Measurements from ENCODE around the gene PPP3R1. TPM values are rescaled to one million over a fixed set of nuclear protein-coding genes. Genes with fewer than 3 reads are reported as not detected.

PPP3R1 gene
- total RNA-seq, 2 donors from 2014 or later: 57.4 to 59.5 TPM

DNA sequence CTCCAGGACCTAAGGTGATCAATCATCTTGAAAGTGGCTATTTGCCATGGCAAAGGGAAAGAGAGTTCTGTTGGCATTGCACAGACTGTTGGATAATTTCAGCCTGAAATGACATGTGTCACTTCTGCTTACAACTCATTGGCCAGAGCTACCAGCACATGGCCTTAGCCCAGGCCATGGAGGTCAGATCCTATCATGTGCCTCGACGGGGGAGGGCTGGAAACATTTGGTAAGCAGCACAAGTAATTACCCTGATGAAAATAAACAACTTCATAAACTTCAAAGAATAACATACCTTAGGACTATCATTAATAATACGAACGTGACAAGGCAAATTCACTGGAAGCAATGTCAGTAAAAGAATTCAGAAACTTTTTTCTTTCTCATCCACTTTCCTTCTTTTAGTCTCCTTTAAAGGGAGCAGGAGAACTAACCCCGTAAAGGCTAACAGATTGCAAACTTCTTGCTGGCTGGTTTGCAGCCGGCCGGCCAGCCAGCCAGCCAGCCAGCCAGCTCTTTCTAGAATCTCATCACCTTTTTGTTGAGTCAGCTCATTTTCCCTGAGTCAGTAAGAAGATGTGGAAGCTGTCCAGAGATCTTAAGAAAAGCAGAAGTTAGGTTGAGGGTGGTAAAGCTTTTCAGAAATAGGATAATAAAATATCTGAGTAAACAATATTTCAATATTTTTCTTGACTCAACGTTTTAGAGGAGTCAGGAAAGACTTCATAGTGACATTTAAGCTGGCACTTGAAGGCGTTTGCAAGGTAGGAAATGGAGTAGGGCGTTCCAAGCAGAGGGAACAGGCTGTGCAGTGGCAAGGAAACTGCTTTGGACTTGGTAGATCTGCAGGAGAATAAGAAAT lies 35.5 kb upstream of the PPP3R1 start:
- H3K9ac ChIP-seq (ENCODE audit: extremely low read depth, low read length, poor library complexity, severe bottlenecking): no peak overlapping the region
- Mint-ChIP-seq H3K4me1 (peaks cover 6% of the 10 kb centered on the region), H3K9me3 (no peaks in the 10 kb centered on the region), H3K27me3 (ENCODE audit: insufficient read depth) (peaks cover 7% of the 10 kb centered on the region), H3K27ac (no peak overlapping the region), H3K4me3 (no peak overlapping the region), H3K36me3 (ENCODE audit: low read depth) (no peaks in the 10 kb centered on the region)
- no peaks in the 10 kb centered on the region for H3K36me3 ChIP-seq (ENCODE audit: control insufficient read depth, insufficient read depth, low read length)
- no peak overlapping the region for H3K4me3 ChIP-seq (ENCODE audit: low read length)
- peaks cover 5% of the 10 kb centered on the region for H3K4me1 ChIP-seq (ENCODE audit: control insufficient read depth, insufficient read depth, low read length)
- no peak for DNase-seq
- TF ChIP-seq, protein P1, sequence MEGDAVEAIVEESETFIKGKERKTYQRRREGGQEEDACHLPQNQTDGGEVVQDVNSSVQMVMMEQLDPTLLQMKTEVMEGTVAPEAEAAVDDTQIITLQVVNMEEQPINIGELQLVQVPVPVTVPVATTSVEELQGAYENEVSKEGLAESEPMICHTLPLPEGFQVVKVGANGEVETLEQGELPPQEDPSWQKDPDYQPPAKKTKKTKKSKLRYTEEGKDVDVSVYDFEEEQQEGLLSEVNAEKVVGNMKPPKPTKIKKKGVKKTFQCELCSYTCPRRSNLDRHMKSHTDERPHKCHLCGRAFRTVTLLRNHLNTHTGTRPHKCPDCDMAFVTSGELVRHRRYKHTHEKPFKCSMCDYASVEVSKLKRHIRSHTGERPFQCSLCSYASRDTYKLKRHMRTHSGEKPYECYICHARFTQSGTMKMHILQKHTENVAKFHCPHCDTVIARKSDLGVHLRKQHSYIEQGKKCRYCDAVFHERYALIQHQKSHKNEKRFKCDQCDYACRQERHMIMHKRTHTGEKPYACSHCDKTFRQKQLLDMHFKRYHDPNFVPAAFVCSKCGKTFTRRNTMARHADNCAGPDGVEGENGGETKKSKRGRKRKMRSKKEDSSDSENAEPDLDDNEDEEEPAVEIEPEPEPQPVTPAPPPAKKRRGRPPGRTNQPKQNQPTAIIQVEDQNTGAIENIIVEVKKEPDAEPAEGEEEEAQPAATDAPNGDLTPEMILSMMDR (conservative IDR thresholded peaks at IDR 0.05): no peak
- 82 to 84% methylated on average over 8 to 10 of the region's 10 CpGs for WGBS, 2 experiments (ENCODE audit: insufficient coverage in 1 of 2, insufficient read length in 1 of 2)
- no peak overlapping the region for H3K27ac ChIP-seq (ENCODE audit: low read depth, low read length)
- no peaks in the 10 kb centered on the region for H3K9me3 ChIP-seq (ENCODE audit: control insufficient read depth, low read length)
- H3K27me3 ChIP-seq (ENCODE audit: control insufficient read depth, insufficient read depth, low read length, poor library complexity, severe bottlenecking): no peaks in the 10 kb centered on the region

DNA sequence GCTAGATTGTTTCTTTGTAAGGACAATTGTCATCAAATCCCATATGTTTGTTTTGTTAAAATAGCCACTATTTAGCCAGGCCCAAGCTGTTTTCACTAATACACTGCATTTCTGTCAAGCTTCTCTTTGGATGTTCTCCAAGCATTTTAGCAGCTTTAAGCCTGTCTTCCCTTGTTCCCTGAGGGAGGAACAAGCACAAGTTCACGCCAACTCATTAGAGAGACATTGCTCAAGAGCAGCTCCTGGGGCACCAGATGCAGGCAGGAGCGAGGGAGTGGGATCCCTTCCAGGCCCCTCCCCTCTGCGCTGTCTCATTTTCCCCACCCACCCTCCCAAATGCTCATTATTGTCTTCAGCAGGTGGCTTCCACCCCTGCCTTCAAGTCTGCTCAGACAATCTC lies 32.6 kb upstream of the PPP3R1 start:
- Mint-ChIP-seq H3K27me3 (ENCODE audit: insufficient read depth) (peaks cover 13% of the 10 kb centered on the region), H3K27ac (no peak overlapping the region), H3K36me3 (ENCODE audit: low read depth) (no peaks in the 10 kb centered on the region), H3K4me3 (no peak overlapping the region), H3K9me3 (no peaks in the 10 kb centered on the region), H3K4me1 (peaks cover 6% of the 10 kb centered on the region)
- Histone ChIP-seq H3K27me3 (ENCODE audit: control insufficient read depth, insufficient read depth, low read length, poor library complexity, severe bottlenecking) (no peaks in the 10 kb centered on the region), H3K4me3 (ENCODE audit: low read length) (no peak overlapping the region), H3K9ac (ENCODE audit: extremely low read depth, low read length, poor library complexity, severe bottlenecking) (no peak overlapping the region), H3K27ac (ENCODE audit: low read depth, low read length) (no peak overlapping the region), H3K9me3 (ENCODE audit: control insufficient read depth, low read length) (no peaks in the 10 kb centered on the region), H3K4me1 (ENCODE audit: control insufficient read depth, insufficient read depth, low read length) (peaks cover 5% of the 10 kb centered on the region), H3K36me3 (ENCODE audit: control insufficient read depth, insufficient read depth, low read length) (no peaks in the 10 kb centered on the region)
- TF ChIP-seq, protein P1 (conservative IDR thresholded peaks at IDR 0.05): no peak
- no peak for DNase-seq
- 84% methylated on average over 3 of the region's 3 CpGs; no CpG with 5 or more reads in 1 of the 2 experiments for WGBS, 2 experiments (ENCODE audit: insufficient coverage in 1 of 2, insufficient read length in 1 of 2)

DNA sequence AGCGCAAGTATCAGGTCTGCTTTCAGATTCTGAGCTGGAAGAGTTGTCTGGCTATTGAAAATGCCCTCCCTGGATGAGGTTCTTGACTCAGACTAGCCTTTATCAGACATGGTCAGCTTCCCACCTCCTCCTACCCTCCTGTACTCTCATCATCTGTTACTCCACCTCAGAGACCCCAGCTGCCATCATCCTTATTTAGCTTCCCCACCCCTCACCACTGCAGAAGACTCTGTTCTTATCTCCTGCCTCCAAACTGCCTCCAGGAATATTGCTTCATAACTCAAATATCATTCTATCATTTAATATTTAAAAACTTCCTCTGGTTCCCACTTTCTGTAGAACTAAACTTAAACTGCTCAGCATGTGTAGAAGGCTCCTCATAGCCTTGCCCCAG lies 31.1 kb upstream of the PPP3R1 start:
- no peaks in the 10 kb centered on the region for H3K36me3 Mint-ChIP-seq (ENCODE audit: low read depth)
- Histone ChIP-seq H3K9ac (ENCODE audit: extremely low read depth, low read length, poor library complexity, severe bottlenecking) (no peak overlapping the region), H3K4me1 (ENCODE audit: control insufficient read depth, insufficient read depth, low read length) (no peaks in the 10 kb centered on the region), H3K9me3 (ENCODE audit: control insufficient read depth, low read length) (no peaks in the 10 kb centered on the region), H3K36me3 (ENCODE audit: control insufficient read depth, insufficient read depth, low read length) (no peaks in the 10 kb centered on the region), H3K4me3 (ENCODE audit: low read length) (no peak overlapping the region), H3K27ac (ENCODE audit: low read depth, low read length) (no peak overlapping the region), H3K27me3 (ENCODE audit: control insufficient read depth, insufficient read depth, low read length, poor library complexity, severe bottlenecking) (no peaks in the 10 kb centered on the region)
- TF ChIP-seq, protein P1 (conservative IDR thresholded peaks at IDR 0.05): no peak
- H3K4me1 Mint-ChIP-seq: peaks cover 3% of the 10 kb centered on the region
- no peak for DNase-seq
- H3K27ac Mint-ChIP-seq: no peak overlapping the region
- 90 to 100% methylated on average over 1 of the region's 1 CpG for WGBS, 2 experiments (ENCODE audit: insufficient coverage in 1 of 2, insufficient read length in 1 of 2)
- no peak overlapping the region for H3K4me3 Mint-ChIP-seq
- H3K9me3 Mint-ChIP-seq: no peaks in the 10 kb centered on the region
- peaks cover 13% of the 10 kb centered on the region for H3K27me3 Mint-ChIP-seq (ENCODE audit: insufficient read depth)
